Gastrocnemius medialis (tissue), 4 donors: ENCODE data around the gene BLOC1S6.

Experiments used
- POLR2A ChIP-seq, 2 donors: fragments of 450-650 bp; IDR thresholded peaks; one replicate each; pipeline ENCODE4 v1.6.1; 2017; ENCODE audit warnings: antibody characterized with exemption in 2 of 2, mild to moderate bottlenecking in 2 of 2, moderate library complexity in 2 of 2
- TF ChIP-seq, protein P1 (sequence below), 5 experiments: fragments of 450-650 bp in 3 of 5; fragments of 200-600 bp in 2 of 5; sonication (generic) in 2 of 5; IDR thresholded peaks in 4 of 5; conservative IDR thresholded peaks in 1 of 5; 1 replicate in 4 of 5; 2 replicates in 1 of 5; pipeline ENCODE4 v1.5.1; 2016 to 2019; ENCODE audit warnings: antibody characterized with exemption in 5 of 5, mild to moderate bottlenecking in 3 of 5, moderate library complexity in 3 of 5

DNA sequence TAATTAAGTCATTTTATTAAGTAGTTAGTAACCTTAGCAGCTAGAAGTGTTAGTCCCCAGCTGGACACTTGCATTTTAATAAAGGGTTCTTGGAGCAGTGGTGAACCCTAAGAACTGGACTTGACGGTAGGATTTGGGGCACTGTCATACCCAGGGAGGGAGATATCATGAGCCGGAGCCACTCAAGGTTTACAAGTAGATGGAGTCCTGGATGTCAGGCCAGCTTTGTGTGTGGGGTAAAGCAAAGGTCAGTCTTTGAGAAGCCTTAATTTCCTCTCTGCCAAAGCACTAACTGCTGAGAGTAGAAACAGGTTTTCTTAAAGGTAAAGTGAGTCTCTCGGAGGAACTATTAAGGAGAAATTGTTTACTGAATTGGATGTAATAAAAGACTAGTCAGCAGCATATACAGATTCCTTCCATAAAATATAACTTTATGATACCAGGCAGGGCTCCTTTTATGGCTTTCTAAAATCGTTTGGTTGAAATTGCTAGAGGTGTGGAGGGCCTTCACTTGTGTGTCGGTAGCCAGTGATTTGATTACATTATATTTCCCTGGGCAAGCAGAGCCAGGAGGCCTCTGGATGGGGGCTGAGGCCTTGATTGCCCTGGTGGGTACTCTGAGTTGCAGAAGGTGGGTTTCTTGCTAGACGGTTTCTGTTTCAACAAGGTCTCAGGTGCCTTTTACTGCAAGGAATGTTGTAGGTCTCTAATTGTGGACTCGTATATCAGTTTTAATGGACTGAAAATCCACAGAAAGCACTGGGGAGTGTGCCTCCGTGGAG lies 70.8 kb downstream of the BLOC1S6 start:
- no peak for TF ChIP-seq POLR2A (IDR thresholded peaks at IDR 0.05)
- TF ChIP-seq, protein P1, sequence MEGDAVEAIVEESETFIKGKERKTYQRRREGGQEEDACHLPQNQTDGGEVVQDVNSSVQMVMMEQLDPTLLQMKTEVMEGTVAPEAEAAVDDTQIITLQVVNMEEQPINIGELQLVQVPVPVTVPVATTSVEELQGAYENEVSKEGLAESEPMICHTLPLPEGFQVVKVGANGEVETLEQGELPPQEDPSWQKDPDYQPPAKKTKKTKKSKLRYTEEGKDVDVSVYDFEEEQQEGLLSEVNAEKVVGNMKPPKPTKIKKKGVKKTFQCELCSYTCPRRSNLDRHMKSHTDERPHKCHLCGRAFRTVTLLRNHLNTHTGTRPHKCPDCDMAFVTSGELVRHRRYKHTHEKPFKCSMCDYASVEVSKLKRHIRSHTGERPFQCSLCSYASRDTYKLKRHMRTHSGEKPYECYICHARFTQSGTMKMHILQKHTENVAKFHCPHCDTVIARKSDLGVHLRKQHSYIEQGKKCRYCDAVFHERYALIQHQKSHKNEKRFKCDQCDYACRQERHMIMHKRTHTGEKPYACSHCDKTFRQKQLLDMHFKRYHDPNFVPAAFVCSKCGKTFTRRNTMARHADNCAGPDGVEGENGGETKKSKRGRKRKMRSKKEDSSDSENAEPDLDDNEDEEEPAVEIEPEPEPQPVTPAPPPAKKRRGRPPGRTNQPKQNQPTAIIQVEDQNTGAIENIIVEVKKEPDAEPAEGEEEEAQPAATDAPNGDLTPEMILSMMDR (IDR thresholded peaks at IDR 0.05 in 4 of 5, conservative IDR thresholded peaks at IDR 0.05 in 1 of 5): no peak
